DOHH2 (cell line): ENCODE data around the gene SUGCT.

ENCODE experiments used
- H3F3A ChIP-seq: fragments of 200-600 bp; sonication (generic), shearing (Covaris generic); 2 replicates; pipeline ENCODE4 v1.6.0; 2016; ENCODE audit warnings: antibody characterized with exemption, mild to moderate bottlenecking; ENCODE audit not compliant: control insufficient read depth, insufficient read depth
- H3K27ac ChIP-seq: fragments of 200-600 bp; sonication (generic); 2 replicates; pipeline ENCODE4 v1.5.1; 2014; ENCODE audit warnings: low read depth, mild to moderate bottlenecking, low read length, moderate library complexity
- H3K27me3 ChIP-seq: fragments of 200-600 bp; sonication (generic); 2 replicates; pipeline ENCODE4 v1.6.1; 2014; ENCODE audit warnings: mild to moderate bottlenecking, low read length, mixed read lengths; ENCODE audit not compliant: control insufficient read depth
- H3K36me3 ChIP-seq: fragments of 200-600 bp; sonication (generic); 2 replicates; pipeline ENCODE4 v1.6.1; 2014; ENCODE audit warnings: mild to moderate bottlenecking, low read length, moderate library complexity, mixed read lengths; ENCODE audit not compliant: control insufficient read depth
- H3K4me1 ChIP-seq: fragments of 200-600 bp; sonication (generic); 2 replicates; pipeline ENCODE4 v1.6.1; 2014; ENCODE audit warnings: mild to moderate bottlenecking, low read length, mixed read lengths; ENCODE audit not compliant: control insufficient read depth
- H3K4me2 ChIP-seq: fragments of 200-600 bp; sonication (generic); 2 replicates; pipeline ENCODE4 v1.6.0; 2014; ENCODE audit warnings: mild to moderate bottlenecking, low read length, moderate library complexity
- H3K4me3 ChIP-seq: fragments of 200-600 bp; sonication (generic); 2 replicates; pipeline ENCODE4 v1.5.1; 2014; ENCODE audit warnings: mild to moderate bottlenecking, low read length, mixed read lengths
- H3K79me2 ChIP-seq: fragments of 200-600 bp; sonication (generic); 2 replicates; pipeline ENCODE4 v1.6.1; 2014; ENCODE audit warnings: mild to moderate bottlenecking, low read length, mixed read lengths; ENCODE audit not compliant: control insufficient read depth
- H3K9me2 ChIP-seq: fragments of 200-600 bp; sonication (generic); replicated peaks from 2 replicates; pipeline ENCODE4 v1.6.1; 2014; ENCODE audit warnings: mild to moderate bottlenecking, low read length, mixed read lengths; ENCODE audit not compliant: control insufficient read depth
- H3K9me3 ChIP-seq: fragments of 200-600 bp; sonication (generic); 2 replicates; pipeline ENCODE4 v1.6.1; 2014; ENCODE audit warnings: antibody characterized with exemption, low read length, mixed read lengths; ENCODE audit not compliant: control insufficient read depth, insufficient read depth
- H4K20me1 ChIP-seq: fragments of 200-600 bp; sonication (generic); 2 replicates; pipeline ENCODE4 v1.6.0; 2014; ENCODE audit warnings: low read depth, mild to moderate bottlenecking, antibody characterized with exemption, low read length, moderate library complexity; ENCODE audit not compliant: control insufficient read depth, insufficient read depth
- CTCF ChIP-seq: fragments of 200-600 bp; sonication (generic); IDR thresholded peaks from one replicate; pipeline ENCODE4 v1.5.1; 2014; ENCODE audit warnings: antibody characterized with exemption, mild to moderate bottlenecking, low read depth, low read length; ENCODE audit not compliant: poor library complexity, severe bottlenecking
- EZH2phosphoT487 ChIP-seq: fragments of 200-600 bp; sonication (generic); IDR thresholded peaks from 2 replicates; pipeline ENCODE4 v1.6.1; 2017; ENCODE audit warnings: borderline replicate concordance, mild to moderate bottlenecking, antibody characterized with exemption, low read length, moderate library complexity, mixed read lengths

The SUGCT gene

GRCh38 chr7:40828686-40829600, 694.1 kb downstream of the SUGCT start:
- 0 out of 2 replicates have a peak, but pooled peaks cover 8% of the 10 kb centered on the region for H3F3A ChIP-seq

DNA sequence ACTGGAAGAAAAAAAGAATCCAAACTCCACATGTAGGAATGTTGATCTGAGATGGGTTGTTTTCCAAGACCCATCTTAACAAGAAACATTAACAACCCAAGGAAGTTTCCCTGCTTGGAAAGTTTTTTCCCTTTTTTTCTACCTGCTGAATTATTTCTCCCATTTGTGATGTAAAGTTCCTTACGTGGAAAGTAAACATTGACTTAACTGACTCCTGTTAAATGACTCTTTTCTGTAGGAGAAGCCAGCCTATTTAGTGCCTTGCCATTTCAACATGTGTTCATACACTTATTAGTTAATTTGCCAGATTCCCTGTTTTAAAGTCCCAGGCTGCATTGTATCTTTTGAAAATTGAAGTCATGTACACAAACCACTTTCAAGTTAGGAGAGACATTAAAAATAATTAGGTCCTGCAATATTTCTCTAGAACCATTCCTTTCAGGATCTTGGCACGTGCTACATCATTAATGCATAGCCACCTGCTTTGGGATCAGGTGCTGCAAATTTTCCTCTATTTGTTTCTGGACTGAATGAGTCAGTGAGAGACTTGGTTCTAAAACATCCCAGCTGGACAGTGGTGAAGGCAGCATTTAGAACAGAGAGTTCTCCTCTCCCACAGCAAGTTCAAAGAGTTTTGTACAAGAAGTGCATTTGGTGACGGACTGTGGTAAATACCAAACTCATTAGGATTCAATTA, 698.5 kb downstream of the SUGCT start:
- Histone ChIP-seq H3K4me2 (peak overlapping the region; percentile 33; the same call in 1 of the 2 replicates), H3K9me2 (no peaks in the 10 kb centered on the region), H3K4me3 (no peak overlapping the region), H3K36me3 (peaks cover 53% of the 10 kb centered on the region), H3K27ac (peak overlapping the region; percentile 45), H3F3A (peaks cover 8% of the 10 kb centered on the region; the same call in 1 of the 2 replicates), H4K20me1 (no peaks in the 10 kb centered on the region), H3K27me3 (no peaks in the 10 kb centered on the region), H3K9me3 (peaks cover 20% of the 10 kb centered on the region), H3K79me2 (no peaks in the 10 kb centered on the region), H3K4me1 (peaks cover 81% of the 10 kb centered on the region)
- no peak for TF ChIP-seq EZH2phosphoT487

More at GRCh38 chr7:40828686-40829600, 694.1 kb downstream of the SUGCT start:
- Histone ChIP-seq H3K36me3 (peaks cover 34% of the 10 kb centered on the region), H3K79me2 (no peaks in the 10 kb centered on the region), H3K27ac (no peak overlapping the region), H4K20me1 (no peaks in the 10 kb centered on the region), H3K4me2 (no peak overlapping the region), H3K9me2 (no peaks in the 10 kb centered on the region), H3K4me3 (no peak overlapping the region), H3K9me3 (peaks cover 26% of the 10 kb centered on the region), H3K4me1 (peaks cover 68% of the 10 kb centered on the region), H3K27me3 (no peaks in the 10 kb centered on the region)
- TF ChIP-seq CTCF: no peak
- TF ChIP-seq EZH2phosphoT487: no peak

DNA sequence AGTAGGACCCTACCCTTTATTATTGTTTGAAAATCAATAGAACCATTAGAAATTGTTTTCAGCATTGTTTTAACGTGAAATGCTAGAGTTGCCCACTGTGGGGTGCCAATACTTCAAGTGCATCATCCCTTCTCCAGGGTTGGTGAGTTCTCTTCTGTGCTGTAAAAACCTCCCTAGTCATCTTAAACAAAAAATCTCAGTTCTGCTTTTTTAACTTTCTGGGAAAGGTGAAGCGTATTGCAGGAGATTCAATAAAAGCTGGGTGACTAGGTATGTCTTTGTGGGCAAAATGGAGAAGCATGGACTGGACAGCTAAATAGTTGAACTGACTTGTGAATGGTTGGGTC, 699.1 kb downstream of the SUGCT start:
- TF ChIP-seq EZH2phosphoT487: no peak
- TF ChIP-seq CTCF: peak; percentile 72
- no peaks in the 10 kb centered on the region for H4K20me1 ChIP-seq
- peaks cover 55% of the 10 kb centered on the region for H3K36me3 ChIP-seq
- H3K4me3 ChIP-seq: 0 out of 2 replicates have a peak overlapping the region, but pooled peaks have one; percentile 6
- no peaks in the 10 kb centered on the region for H3K9me2 ChIP-seq
- H3F3A ChIP-seq: peaks cover 8% of the 10 kb centered on the region; the same call in 1 of the 2 replicates
- H3K27ac ChIP-seq: peak overlapping the region; percentile 45
- peaks cover 21% of the 10 kb centered on the region for H3K9me3 ChIP-seq
- H3K4me2 ChIP-seq: peak overlapping the region; percentile 33
- H3K4me1 ChIP-seq: peaks cover 85% of the 10 kb centered on the region
- H3K27me3 ChIP-seq: no peaks in the 10 kb centered on the region
- H3K79me2 ChIP-seq: no peaks in the 10 kb centered on the region
